HepG2 (cell line): ENCODE data around the gene OSBPL8. TPM values are rescaled to one million over a fixed set of nuclear protein-coding genes. Genes with fewer than 3 reads are reported as not detected.

Experiments used
- AGO1 ChIP-seq: fragments of 200-400 bp; formaldehyde crosslinking; IDR thresholded peaks from 2 replicates; pipeline ENCODE4 v1.6.1; 2017; ENCODE audit warnings: mild to moderate bottlenecking, low read depth, low read length, moderate library complexity; ENCODE audit not compliant: poor library complexity, severe bottlenecking
- ATM ChIP-seq: fragments of 450-650 bp; IDR thresholded peaks from 2 replicates; pipeline ENCODE4 v1.7.1; 2017; ENCODE audit warnings: mild to moderate bottlenecking, borderline replicate concordance
- EEA1 ChIP-seq: sonication (generic); formaldehyde crosslinking; IDR thresholded peaks from 2 replicates; pipeline ENCODE4 v1.5.1; 2020; ENCODE audit warnings: mild to moderate bottlenecking, missing genetic modification reagents, borderline replicate concordance
- ESRRA ChIP-seq: sonication (generic); formaldehyde crosslinking; IDR thresholded peaks from 2 replicates; pipeline ENCODE4 v1.5.1; 2020; ENCODE audit warnings: mild to moderate bottlenecking, low read depth, missing genetic modification reagents
- FOXK1 ChIP-seq: sonication (generic); formaldehyde crosslinking; IDR thresholded peaks from 2 replicates; pipeline ENCODE4 v1.4.0; 2020; ENCODE audit warnings: low read depth, missing genetic modification reagents, borderline replicate concordance
- HNRNPUL1 ChIP-seq: fragments of 200-400 bp; formaldehyde crosslinking; IDR thresholded peaks from 2 replicates; pipeline ENCODE4 v1.6.1; 2017; ENCODE audit warnings: low read depth, mild to moderate bottlenecking, low read length, moderate library complexity
- MAFG ChIP-seq: sonication (generic); formaldehyde crosslinking; IDR thresholded peaks from 2 replicates; pipeline ENCODE4 v1.5.1; 2020; ENCODE audit warnings: mild to moderate bottlenecking, missing genetic modification reagents
- MTF1 ChIP-seq: sonication (generic); formaldehyde crosslinking; IDR thresholded peaks from 2 replicates; pipeline ENCODE4 v1.5.0; 2020; ENCODE audit warnings: missing genetic modification reagents
- NCOA2 ChIP-seq: sonication (generic); formaldehyde crosslinking; IDR thresholded peaks from 2 replicates; pipeline ENCODE4 v1.8.0; 2022; ENCODE audit warnings: inconsistent platforms
- NKX3-1 ChIP-seq: sonication (generic); formaldehyde crosslinking; IDR thresholded peaks from 2 replicates; pipeline ENCODE4 v1.5.0; 2020; ENCODE audit warnings: missing genetic modification reagents
- NONO ChIP-seq, 2 experiments: fragments of 450-650 bp in 1 of 2; sonication (generic) in 1 of 2; formaldehyde crosslinking in 1 of 2; IDR thresholded peaks in 1 of 2; conservative IDR thresholded peaks in 1 of 2; 2 replicates each; pipeline versions ENCODE4 v1.6.1 to v1.8.0; 2017 to 2022; ENCODE audit warnings: mild to moderate bottlenecking in 1 of 2, missing genetic modification reagents in 1 of 2, moderate library complexity in 1 of 2
- RAD51 ChIP-seq: fragments of 450-650 bp; IDR thresholded peaks from 2 replicates; pipeline ENCODE4 v1.6.1; 2016; ENCODE audit warnings: borderline replicate concordance
- RBM39 ChIP-seq: fragments of 200-400 bp; formaldehyde crosslinking; IDR thresholded peaks from one replicate; pipeline ENCODE4 v1.6.1; 2018; ENCODE audit warnings: antibody characterized with exemption, mild to moderate bottlenecking, low read depth, low read length; ENCODE audit not compliant: poor library complexity, severe bottlenecking
- RELA ChIP-seq: sonication (generic); formaldehyde crosslinking; IDR thresholded peaks from 2 replicates; pipeline ENCODE4 v1.4.0; 2020; ENCODE audit warnings: missing genetic modification reagents
- SMARCE1 ChIP-seq: fragments of 450-650 bp; IDR thresholded peaks from 2 replicates; pipeline ENCODE4 v1.6.1; 2017; ENCODE audit warnings: borderline replicate concordance
- SPEN ChIP-seq: sonication (generic); formaldehyde crosslinking; IDR thresholded peaks from 2 replicates; pipeline ENCODE4 v1.5.1; 2020; ENCODE audit warnings: low read depth, mild to moderate bottlenecking, missing genetic modification reagents
- ZNF224 ChIP-seq: sonication (generic); formaldehyde crosslinking; IDR thresholded peaks from 2 replicates; pipeline ENCODE4 v1.5.0; 2020; ENCODE audit warnings: mild to moderate bottlenecking, missing genetic modification reagents
- ZNF326 ChIP-seq: sonication (generic); formaldehyde crosslinking; IDR thresholded peaks from 2 replicates; pipeline ENCODE4 v1.4.0; 2020; ENCODE audit warnings: missing genetic modification reagents, borderline replicate concordance
- ZNF709 ChIP-seq: sonication (generic); formaldehyde crosslinking; IDR thresholded peaks from 2 replicates; pipeline ENCODE4 v1.5.0; 2020; ENCODE audit warnings: mild to moderate bottlenecking, missing genetic modification reagents
- ZNF724P ChIP-seq: sonication (generic); formaldehyde crosslinking; IDR thresholded peaks from 2 replicates; pipeline ENCODE4 v1.8.0; 2022; ENCODE audit warnings: missing genetic modification reagents, borderline replicate concordance
- polyA plus RNA-seq, 8 experiments: library from polyadenylated mRNA; depleted of rRNA in 3 of 8; stranded (reverse) in 7 of 8; unstranded in 1 of 8; fragments of >200 nt; fragmentation: Illumina TruSeq in 4 of 8; extraction: Trizol in 4 of 8; gene quantifications; 2 replicates each; pipeline versions ENCODE4 v1.2.1 to v1.2.3, GENCODE V29; 2011 to 2016; ENCODE audit warnings: low read depth in 4 of 8, missing spikeins in 1 of 8, mixed read lengths in 1 of 8; ENCODE audit not compliant: insufficient read depth in 1 of 8
- total RNA-seq, 5 experiments: library from RNA; depleted of rRNA; stranded (reverse); fragments of >200 nt; fragmentation: Illumina TruSeq; extraction: Trizol; gene quantifications; 2 replicates each; pipeline ENCODE4 v1.2.3, GENCODE V29; 2016; ENCODE audit warnings: low read depth in 1 of 5
- TF ChIP-seq, protein P1 (sequence below): sonication (generic); formaldehyde crosslinking; conservative IDR thresholded peaks from 2 replicates; pipeline ENCODE4 v1.5.0; 2020; ENCODE audit warnings: missing genetic modification reagents
- TF ChIP-seq, protein P2 (sequence below): sonication (generic); formaldehyde crosslinking; IDR thresholded peaks from 2 replicates; pipeline ENCODE4 v1.4.0; 2020; ENCODE audit warnings: missing genetic modification reagents
- TF ChIP-seq, protein P3 (sequence below): sonication (generic); formaldehyde crosslinking; IDR thresholded peaks from 2 replicates; pipeline ENCODE4 v1.4.0; 2020; ENCODE audit warnings: mild to moderate bottlenecking, missing genetic modification reagents, borderline replicate concordance

OSBPL8 gene
- total and polyA plus RNA-seq, 2 of the 13 experiments (the other 11 are each of a cell fraction or from before 2014, with no cell fraction given), result 11.0 to 33.9 TPM

GRCh38 chr12:76348079-76348901, 211.3 kb downstream of the OSBPL8 start, which contains the start of gene BBS10 (continued):
- TF ChIP-seq, protein P1, sequence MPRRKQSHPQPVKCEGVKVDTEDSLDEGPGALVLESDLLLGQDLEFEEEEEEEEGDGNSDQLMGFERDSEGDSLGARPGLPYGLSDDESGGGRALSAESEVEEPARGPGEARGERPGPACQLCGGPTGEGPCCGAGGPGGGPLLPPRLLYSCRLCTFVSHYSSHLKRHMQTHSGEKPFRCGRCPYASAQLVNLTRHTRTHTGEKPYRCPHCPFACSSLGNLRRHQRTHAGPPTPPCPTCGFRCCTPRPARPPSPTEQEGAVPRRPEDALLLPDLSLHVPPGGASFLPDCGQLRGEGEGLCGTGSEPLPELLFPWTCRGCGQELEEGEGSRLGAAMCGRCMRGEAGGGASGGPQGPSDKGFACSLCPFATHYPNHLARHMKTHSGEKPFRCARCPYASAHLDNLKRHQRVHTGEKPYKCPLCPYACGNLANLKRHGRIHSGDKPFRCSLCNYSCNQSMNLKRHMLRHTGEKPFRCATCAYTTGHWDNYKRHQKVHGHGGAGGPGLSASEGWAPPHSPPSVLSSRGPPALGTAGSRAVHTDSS (CRISPR knock-in tag), result no peak
- TF ChIP-seq SPEN (CRISPR knock-in tag) (peak; percentile 87), ZNF709 (no peak), MAFG (CRISPR knock-in tag) (0 out of 2 replicates have a peak, but pooled peaks have one; percentile 29), EEA1 (CRISPR knock-in tag) (peak; percentile 60; the same call in 1 of the 2 replicates), NKX3-1 (CRISPR knock-in tag) (peak; percentile 84), NONO (IDR thresholded peaks at IDR 0.05) (no peak), NONO (CRISPR knock-in tag; conservative IDR thresholded peaks at IDR 0.05) (peak; percentile 75), ZNF326 (CRISPR knock-in tag) (no peak), RAD51 (no peak), ZNF724P (CRISPR knock-in tag) (no peak), SMARCE1 (no peak), RBM39 (peak; percentile 71), ZNF224 (CRISPR knock-in tag) (no peak), RELA (CRISPR knock-in tag) (no peak), AGO1 (peak; percentile 79), ATM (no peak), MTF1 (no peak; the same call in 1 of the 2 replicates), FOXK1 (CRISPR knock-in tag) (0 out of 2 replicates have a peak, but pooled peaks have one; percentile 50), HNRNPUL1 (no peak), NCOA2 (no peak), ESRRA (0 out of 2 replicates have a peak, but pooled peaks have one; percentile 47)
- TF ChIP-seq, protein P2, sequence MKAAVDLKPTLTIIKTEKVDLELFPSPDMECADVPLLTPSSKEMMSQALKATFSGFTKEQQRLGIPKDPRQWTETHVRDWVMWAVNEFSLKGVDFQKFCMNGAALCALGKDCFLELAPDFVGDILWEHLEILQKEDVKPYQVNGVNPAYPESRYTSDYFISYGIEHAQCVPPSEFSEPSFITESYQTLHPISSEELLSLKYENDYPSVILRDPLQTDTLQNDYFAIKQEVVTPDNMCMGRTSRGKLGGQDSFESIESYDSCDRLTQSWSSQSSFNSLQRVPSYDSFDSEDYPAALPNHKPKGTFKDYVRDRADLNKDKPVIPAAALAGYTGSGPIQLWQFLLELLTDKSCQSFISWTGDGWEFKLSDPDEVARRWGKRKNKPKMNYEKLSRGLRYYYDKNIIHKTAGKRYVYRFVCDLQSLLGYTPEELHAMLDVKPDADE (CRISPR knock-in tag), result peak; percentile 76; the same call in 1 of the 2 replicates
- TF ChIP-seq, protein P3, sequence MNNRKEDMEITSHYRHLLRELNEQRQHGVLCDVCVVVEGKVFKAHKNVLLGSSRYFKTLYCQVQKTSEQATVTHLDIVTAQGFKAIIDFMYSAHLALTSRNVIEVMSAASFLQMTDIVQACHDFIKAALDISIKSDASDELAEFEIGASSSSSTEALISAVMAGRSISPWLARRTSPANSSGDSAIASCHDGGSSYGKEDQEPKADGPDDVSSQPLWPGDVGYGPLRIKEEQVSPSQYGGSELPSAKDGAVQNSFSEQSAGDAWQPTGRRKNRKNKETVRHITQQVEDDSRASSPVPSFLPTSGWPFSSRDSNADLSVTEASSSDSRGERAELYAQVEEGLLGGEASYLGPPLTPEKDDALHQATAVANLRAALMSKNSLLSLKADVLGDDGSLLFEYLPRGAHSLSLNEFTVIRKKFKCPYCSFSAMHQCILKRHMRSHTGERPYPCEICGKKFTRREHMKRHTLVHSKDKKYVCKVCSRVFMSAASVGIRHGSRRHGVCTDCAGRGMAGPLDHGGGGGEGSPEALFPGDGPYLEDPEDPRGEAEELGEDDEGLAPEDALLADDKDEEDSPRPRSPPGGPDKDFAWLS, result no peak; the same call in 1 of the 2 replicates
